Jurkat, Clone E6-1 (cell line): Measurements from ENCODE around the gene ABHD17C. TPM values are rescaled to one million over a fixed set of nuclear protein-coding genes. Genes with fewer than 3 reads are reported as not detected.
A peak's percentile ranks its signal among the peaks of the same experiment; 100 is the strongest.
"Not testable (repeated sequence)": the region's sequence is repeated elsewhere in the genome, so short reads cannot be mapped to it uniquely, and the experiment has no call there.

Experiments
- DNase-seq: peaks from one replicate; pipeline ENCODE4 v3.0.0-alpha.2; 2011; ENCODE audit warnings: low read depth, low spot score
- H3K4me3 ChIP-seq: 2 replicates; pipeline ENCODE4 v1.5.1; 2011; ENCODE audit warnings: mild to moderate bottlenecking, low read length, control low read depth, moderate library complexity
- polyA plus RNA-seq: library from polyadenylated mRNA; unstranded; fragments of >200 nt; gene quantifications from one replicate; pipeline ENCODE4 v1.2.1, GENCODE V29; 2012; ENCODE audit warnings: missing spikeins; ENCODE audit not compliant: insufficient read length, insufficient read depth

The ABHD17C gene
- 8.9 TPM for polyA plus RNA-seq

- H3K4me3 ChIP-seq, result peak within 1 kb of the TSS; percentile 57
- DNase-seq, result no peak
Measured at GRCh38 chr15:80695099-80695910, at the start of gene ABHD17C. Gene ABHD17C (plus strand): TSS chr15:80695310. CDS start chr15:80695430, 120 bp downstream.

- DNase-seq, result peak; percentile 25
- no peak overlapping the region for H3K4me3 ChIP-seq
Measured at GRCh38 chr15:80645494-80646065, 49.5 kb upstream of the ABHD17C start.

GRCh38 chr15:80647424-80647823 lies 47.7 kb upstream of the ABHD17C start:
- DNase-seq, H3K4me3 ChIP-seq: not testable (repeated sequence)

GRCh38 chr15:80654299-80654698 lies 40.8 kb upstream of the ABHD17C start:
- no peak for DNase-seq
- no peak overlapping the region for H3K4me3 ChIP-seq

- no peak for DNase-seq
- no peak overlapping the region for H3K4me3 ChIP-seq
Measured at GRCh38 chr15:80659375-80659774, 35.7 kb upstream of the ABHD17C start.

GRCh38 chr15:80660119-80660518 lies 35.0 kb upstream of the ABHD17C start:
- no peak overlapping the region for H3K4me3 ChIP-seq
- DNase-seq, result no peak

- no peak for DNase-seq
- no peak overlapping the region for H3K4me3 ChIP-seq
Measured at GRCh38 chr15:80662129-80662528, 33.0 kb upstream of the ABHD17C start.

- no peak overlapping the region for H3K4me3 ChIP-seq
- DNase-seq, result no peak
Measured at GRCh38 chr15:80662757-80663553, 32.2 kb upstream of the ABHD17C start.

GRCh38 chr15:80665151-80665550 lies 30.0 kb upstream of the ABHD17C start:
- no peak for DNase-seq
- no peak overlapping the region for H3K4me3 ChIP-seq

- no peak for DNase-seq
- no peak overlapping the region for H3K4me3 ChIP-seq
Measured at GRCh38 chr15:80667936-80668335, 27.2 kb upstream of the ABHD17C start.

- DNase-seq, result no peak
Measured at GRCh38 chr15:80668546-80669236, 26.4 kb upstream of the ABHD17C start.

GRCh38 chr15:80669663-80670273 lies 25.3 kb upstream of the ABHD17C start:
- H3K4me3 ChIP-seq, result no peak overlapping the region
- DNase-seq, result no peak

More at GRCh38 chr15:80668546-80669236, 26.4 kb upstream of the ABHD17C start:
- no peak overlapping the region for H3K4me3 ChIP-seq

- DNase-seq, result no peak
- H3K4me3 ChIP-seq, result no peak overlapping the region
Measured at GRCh38 chr15:80673561-80674244, 21.4 kb upstream of the ABHD17C start.

GRCh38 chr15:80674245-80674614 lies 20.9 kb upstream of the ABHD17C start:
- no peak overlapping the region for H3K4me3 ChIP-seq

GRCh38 chr15:80677041-80677440 lies 18.1 kb upstream of the ABHD17C start:
- no peak overlapping the region for H3K4me3 ChIP-seq
- DNase-seq, result no peak

More at GRCh38 chr15:80674245-80674614, 20.9 kb upstream of the ABHD17C start:
- DNase-seq, result no peak

GRCh38 chr15:80679167-80679803 lies 15.8 kb upstream of the ABHD17C start:
- no peak for DNase-seq
- no peak overlapping the region for H3K4me3 ChIP-seq

- no peak overlapping the region for H3K4me3 ChIP-seq
- DNase-seq, result no peak
Measured at GRCh38 chr15:80679804-80680175, 15.3 kb upstream of the ABHD17C start.

- DNase-seq, result no peak
- no peak overlapping the region for H3K4me3 ChIP-seq
Measured at GRCh38 chr15:80682201-80682600, 12.9 kb upstream of the ABHD17C start.
